Activated T-helper 17 cell treated with anti-CD3 and anti-CD28 coated beads, Interleukin-2, amount 50 U/mL, for 72 hours (primary cell): ENCODE measurements around the gene PDCD5. TPM values are rescaled to one million over a fixed set of nuclear protein-coding genes. Genes with fewer than 3 reads are reported as not detected.
"Not testable (repeated sequence)": the region's sequence is repeated elsewhere in the genome, so short reads cannot be mapped to it uniquely, and the experiment has no call there.

ENCODE experiments used
- ATAC-seq: fragments of 150-1000 bp; cut with Tn5 transposase; replicated peaks from 2 replicates; pipeline ENCODE4 v1.10.0; 2021; ENCODE audit warnings: mild to moderate bottlenecking, moderate library complexity
- H3K27ac Mint-ChIP-seq: one replicate; pipeline ENCODE4 v1.8.0; 2022; ENCODE audit warnings: mixed read lengths
- H3K27me3 Mint-ChIP-seq: one replicate; pipeline ENCODE4 v1.8.0; 2022; ENCODE audit warnings: mixed read lengths
- H3K36me3 Mint-ChIP-seq: one replicate; pipeline ENCODE4 v1.8.0; 2022; ENCODE audit warnings: low read depth, mild to moderate bottlenecking, mixed read lengths
- H3K4me1 Mint-ChIP-seq: one replicate; pipeline ENCODE4 v1.8.0; 2022; ENCODE audit warnings: mixed read lengths
- H3K4me3 Mint-ChIP-seq: one replicate; pipeline ENCODE4 v1.8.0; 2022; ENCODE audit warnings: mild to moderate bottlenecking, mixed read lengths
- H3K9me3 Mint-ChIP-seq: one replicate; pipeline ENCODE4 v1.8.0; 2022; ENCODE audit warnings: mixed read lengths
- total RNA-seq, 2 donors: library from RNA; stranded (reverse); gene quantifications; one replicate each; pipeline ENCODE4 v1.2.3, GENCODE V29; 2022

Gene PDCD5
- total RNA-seq, 2 donors from 2014 or later = 81.6 to 138 TPM

- no peaks in the 10 kb centered on the region for H3K9me3 Mint-ChIP-seq
Observed at GRCh38 chr19:32566246-32566830, 14.7 kb upstream of the PDCD5 start.

GRCh38 chr19:32567486-32567885 lies 13.5 kb upstream of the PDCD5 start:
- Mint-ChIP-seq H3K4me1 (peaks cover 7% of the 10 kb centered on the region), H3K4me3 (no peak overlapping the region)

More at GRCh38 chr19:32566246-32566830, 14.7 kb upstream of the PDCD5 start:
- H3K27ac Mint-ChIP-seq = no peak overlapping the region
- peaks cover 7% of the 10 kb centered on the region for H3K4me1 Mint-ChIP-seq
- no peak overlapping the region for H3K4me3 Mint-ChIP-seq
- peaks cover 7% of the 10 kb centered on the region for H3K27me3 Mint-ChIP-seq
- ATAC-seq = no peak
- H3K36me3 Mint-ChIP-seq = no peaks in the 10 kb centered on the region

GRCh38 chr19:32570081-32570785 lies 10.8 kb upstream of the PDCD5 start:
- ATAC-seq = peak; percentile 59
- Mint-ChIP-seq H3K36me3 (no peaks in the 10 kb centered on the region), H3K4me3 (no peak overlapping the region), H3K9me3 (no peaks in the 10 kb centered on the region), H3K27me3 (peaks cover 7% of the 10 kb centered on the region), H3K27ac (no peak overlapping the region), H3K4me1 (peaks cover 14% of the 10 kb centered on the region)

More at GRCh38 chr19:32567486-32567885, 13.5 kb upstream of the PDCD5 start:
- H3K9me3 Mint-ChIP-seq = no peaks in the 10 kb centered on the region
- ATAC-seq = no peak
- peaks cover 7% of the 10 kb centered on the region for H3K27me3 Mint-ChIP-seq
- H3K27ac Mint-ChIP-seq = no peak overlapping the region
- no peaks in the 10 kb centered on the region for H3K36me3 Mint-ChIP-seq

- not testable (repeated sequence) for H3K27me3 Mint-ChIP-seq, H3K4me3 Mint-ChIP-seq
Observed at GRCh38 chr19:32571471-32572075, 9.4 kb upstream of the PDCD5 start.

GRCh38 chr19:32572700-32573491 lies 8.1 kb upstream of the PDCD5 start:
- not testable (repeated sequence) for H3K27ac Mint-ChIP-seq, H3K36me3 Mint-ChIP-seq, H3K27me3 Mint-ChIP-seq, H3K9me3 Mint-ChIP-seq
- peak; percentile 23 for ATAC-seq
- peaks cover 14% of the 10 kb centered on the region for H3K4me1 Mint-ChIP-seq
- H3K4me3 Mint-ChIP-seq = peak overlapping the region; percentile 77

More at GRCh38 chr19:32571471-32572075, 9.4 kb upstream of the PDCD5 start:
- not testable (repeated sequence) for H3K9me3 Mint-ChIP-seq, ATAC-seq, H3K36me3 Mint-ChIP-seq, H3K27ac Mint-ChIP-seq
- peaks cover 14% of the 10 kb centered on the region for H3K4me1 Mint-ChIP-seq

- no peaks in the 10 kb centered on the region for H3K9me3 Mint-ChIP-seq
- H3K4me3 Mint-ChIP-seq = no peak overlapping the region
- H3K4me1 Mint-ChIP-seq = peaks cover 14% of the 10 kb centered on the region
- H3K36me3 Mint-ChIP-seq = no peaks in the 10 kb centered on the region
- peaks cover 7% of the 10 kb centered on the region for H3K27me3 Mint-ChIP-seq
- no peak overlapping the region for H3K27ac Mint-ChIP-seq
- no peak for ATAC-seq
Observed at GRCh38 chr19:32573492-32573794, 7.5 kb upstream of the PDCD5 start.

- H3K27ac Mint-ChIP-seq = no peak overlapping the region
- no peak overlapping the region for H3K4me3 Mint-ChIP-seq
- peaks cover 7% of the 10 kb centered on the region for H3K4me1 Mint-ChIP-seq
- no peaks in the 10 kb centered on the region for H3K27me3 Mint-ChIP-seq
- H3K36me3 Mint-ChIP-seq = no peaks in the 10 kb centered on the region
- ATAC-seq = no peak
- H3K9me3 Mint-ChIP-seq = no peaks in the 10 kb centered on the region
Observed at GRCh38 chr19:32576790-32577189, 4.2 kb upstream of the PDCD5 start.

GRCh38 chr19:32580353-32580900 lies 563 bp upstream of the PDCD5 start:
- no peaks in the 10 kb centered on the region for H3K9me3 Mint-ChIP-seq
- H3K27ac Mint-ChIP-seq = peak overlapping the region; percentile 90
- H3K4me1 Mint-ChIP-seq = peaks cover 12% of the 10 kb centered on the region
- peaks cover 36% of the 10 kb centered on the region for H3K36me3 Mint-ChIP-seq
- H3K27me3 Mint-ChIP-seq = no peaks in the 10 kb centered on the region
- peak overlapping the region; percentile 91 for H3K4me3 Mint-ChIP-seq
- ATAC-seq = peak; percentile 14

- H3K27me3 Mint-ChIP-seq = no peaks in the 10 kb centered on the region
Observed at GRCh38 chr19:32581705-32582179, 752 bp downstream of the PDCD5 start.

GRCh38 chr19:32587747-32588504 lies 6.9 kb downstream of the PDCD5 start:
- not testable (repeated sequence) for H3K27ac Mint-ChIP-seq, H3K27me3 Mint-ChIP-seq, H3K4me3 Mint-ChIP-seq, H3K4me1 Mint-ChIP-seq, H3K9me3 Mint-ChIP-seq, ATAC-seq
- H3K36me3 Mint-ChIP-seq = peaks cover 88% of the 10 kb centered on the region

More at GRCh38 chr19:32581705-32582179, 752 bp downstream of the PDCD5 start:
- Mint-ChIP-seq H3K36me3 (peaks cover 49% of the 10 kb centered on the region), H3K4me1 (peaks cover 12% of the 10 kb centered on the region), H3K4me3 (peak overlapping the region; percentile 91), H3K9me3 (no peaks in the 10 kb centered on the region), H3K27ac (peak overlapping the region; percentile 77)
- ATAC-seq = no peak

GRCh38 chr19:32594021-32594420 lies 13.0 kb downstream of the PDCD5 start:
- Mint-ChIP-seq H3K27ac (no peak overlapping the region), H3K4me1 (no peaks in the 10 kb centered on the region), H3K9me3 (no peaks in the 10 kb centered on the region), H3K4me3 (no peak overlapping the region), H3K36me3 (peaks cover 87% of the 10 kb centered on the region), H3K27me3 (no peaks in the 10 kb centered on the region)
- ATAC-seq = no peak

- Mint-ChIP-seq H3K4me1 (peaks cover 7% of the 10 kb centered on the region), H3K27me3 (no peaks in the 10 kb centered on the region), H3K9me3 (no peaks in the 10 kb centered on the region), H3K27ac (no peak overlapping the region), H3K36me3 (peaks cover 92% of the 10 kb centered on the region), H3K4me3 (no peak overlapping the region)
- ATAC-seq = no peak
Observed at GRCh38 chr19:32595491-32595890, 14.5 kb downstream of the PDCD5 start.

GRCh38 chr19:32598022-32598421 lies 17.0 kb downstream of the PDCD5 start:
- Mint-ChIP-seq H3K27ac (no peak overlapping the region), H3K36me3 (peaks cover 96% of the 10 kb centered on the region), H3K27me3 (no peaks in the 10 kb centered on the region), H3K9me3 (no peaks in the 10 kb centered on the region), H3K4me3 (no peak overlapping the region), H3K4me1 (peaks cover 7% of the 10 kb centered on the region)
- no peak for ATAC-seq

- Mint-ChIP-seq H3K4me1 (peaks cover 7% of the 10 kb centered on the region), H3K27me3 (no peaks in the 10 kb centered on the region), H3K27ac (peak overlapping the region; percentile 73), H3K36me3 (peaks cover 96% of the 10 kb centered on the region), H3K4me3 (no peak overlapping the region), H3K9me3 (no peaks in the 10 kb centered on the region)
- peak; percentile 73 for ATAC-seq
Observed at GRCh38 chr19:32599258-32599657, 18.3 kb downstream of the PDCD5 start.
